Neuronal stem cell (in vitro differentiated cells): ENCODE data around the gene LPCAT4.
"Not testable (repeated sequence)": the region's sequence is repeated elsewhere in the genome, so short reads cannot be mapped to it uniquely, and the experiment has no call there.

Experiments used
- DNase-seq: peaks from one replicate; pipeline ENCODE4 v3.0.0-alpha.2; 2013; ENCODE audit warnings: low spot score
- H2AFZ ChIP-seq: one replicate; pipeline ENCODE4 v1.6.1; 2013; ENCODE audit warnings: mild to moderate bottlenecking, low read length, inconsistent platforms
- H2AK5ac ChIP-seq: 2 replicates; pipeline ENCODE4 v1.6.1; 2013; ENCODE audit warnings: low read depth, mild to moderate bottlenecking, inconsistent platforms, low read length, moderate library complexity, mixed read lengths
- H2BK120ac ChIP-seq: 2 replicates; pipeline ENCODE4 v1.6.1; 2013; ENCODE audit warnings: low read depth, mild to moderate bottlenecking, inconsistent platforms, low read length, moderate library complexity, mixed read lengths
- H2BK12ac ChIP-seq: one replicate; pipeline ENCODE4 v1.6.1; 2013; ENCODE audit warnings: low read length, inconsistent platforms
- H2BK15ac ChIP-seq: 2 replicates; pipeline ENCODE4 v1.6.1; 2013; ENCODE audit warnings: mild to moderate bottlenecking, low read length, inconsistent platforms, mixed read lengths
- H2BK5ac ChIP-seq: one replicate; pipeline ENCODE4 v1.6.1; 2013; ENCODE audit warnings: inconsistent platforms, mild to moderate bottlenecking, low read length, moderate library complexity
- H3K14ac ChIP-seq: one replicate; pipeline ENCODE4 v1.6.1; 2013; ENCODE audit warnings: low read length, inconsistent platforms
- H3K18ac ChIP-seq: 2 replicates; pipeline ENCODE4 v1.6.1; 2013; ENCODE audit warnings: low read length, inconsistent platforms
- H3K23ac ChIP-seq: 2 replicates; pipeline ENCODE4 v1.6.1; 2013; ENCODE audit warnings: low read depth, mild to moderate bottlenecking, mixed read lengths, low read length, inconsistent platforms; ENCODE audit not compliant: poor library complexity
- H3K27ac ChIP-seq: replicated peaks from 3 replicates; pipeline ENCODE4 v1.5.1; 2013; ENCODE audit warnings: low read length, inconsistent platforms
- H3K27me3 ChIP-seq, 3 experiments: 2 replicates each; pipeline ENCODE4 v1.6.1; 2013; ENCODE audit warnings: low read length in 3 of 3, mild to moderate bottlenecking in 2 of 3, inconsistent platforms in 1 of 3, low read depth in 1 of 3, mixed read lengths in 1 of 3, moderate library complexity in 1 of 3; ENCODE audit not compliant: control insufficient read depth in 3 of 3, insufficient read depth in 3 of 3
- H3K36me3 ChIP-seq, 2 donors: replicated peaks in 1 of 2; 2 replicates each; pipeline ENCODE4 v1.6.1; 2013; ENCODE audit warnings: low read length in 2 of 2; ENCODE audit not compliant: control insufficient read depth in 2 of 2, insufficient read depth in 2 of 2
- H3K4ac ChIP-seq: 2 replicates; pipeline ENCODE4 v1.6.1; 2013; ENCODE audit warnings: inconsistent platforms, mild to moderate bottlenecking, low read length, moderate library complexity
- H3K4me1 ChIP-seq, 2 donors: 1 replicate in 1 of 2; 2 replicates in 1 of 2; pipeline ENCODE4 v1.6.1; 2013; ENCODE audit warnings: low read length in 2 of 2, low read depth in 1 of 2; ENCODE audit not compliant: control insufficient read depth in 2 of 2, insufficient read depth in 1 of 2
- H3K4me2 ChIP-seq: one replicate; pipeline ENCODE4 v1.6.1; 2013; ENCODE audit warnings: mild to moderate bottlenecking, low read length, inconsistent platforms; ENCODE audit not compliant: insufficient read depth, poor library complexity, severe bottlenecking
- H3K4me3 ChIP-seq, 2 donors: 2 replicates each; pipeline ENCODE4 v1.5.1; 2013; ENCODE audit warnings: low read length in 2 of 2, mild to moderate bottlenecking in 2 of 2, inconsistent platforms in 1 of 2, moderate library complexity in 1 of 2
- H3K79me1 ChIP-seq: one replicate; pipeline ENCODE4 v1.6.1; 2013; ENCODE audit warnings: low read depth, mild to moderate bottlenecking, inconsistent platforms, low read length, moderate library complexity
- H3K9ac ChIP-seq: one replicate; pipeline ENCODE4 v1.6.1; 2013; ENCODE audit warnings: mild to moderate bottlenecking, low read depth, low read length, inconsistent platforms; ENCODE audit not compliant: poor library complexity
- H3K9me3 ChIP-seq, 2 donors: replicated peaks in 1 of 2; 2 replicates each; pipeline versions ENCODE3 to v1.6.1; 2013; ENCODE audit warnings: low read length in 2 of 2, mild to moderate bottlenecking in 2 of 2, inconsistent platforms in 1 of 2, low read depth in 1 of 2, mixed read lengths in 1 of 2, moderate library complexity in 1 of 2; ENCODE audit not compliant: control insufficient read depth in 2 of 2, insufficient read depth in 1 of 2
- H4K8ac ChIP-seq: one replicate; pipeline ENCODE4 v1.6.1; 2013; ENCODE audit warnings: low read depth, mild to moderate bottlenecking, inconsistent platforms, low read length, moderate library complexity
- H4K91ac ChIP-seq: one replicate; pipeline ENCODE4 v1.6.1; 2013; ENCODE audit warnings: low read length, low read depth, mild to moderate bottlenecking, inconsistent platforms; ENCODE audit not compliant: poor library complexity
- WGBS, 2 donors: extraction: QIAGEN DNeasy Blood & Tissue Kit; methylation state at CpG; one replicate each; pipeline ENCODE4 v1.1.7; 2013; ENCODE audit warnings: missing lambda C conversion rate in 2 of 2, mixed read lengths in 1 of 2; ENCODE audit not compliant: insufficient read length in 2 of 2, insufficient replicate concordance in 1 of 2; ENCODE audit errors: extremely low coverage in 2 of 2; 5-methylcytosine and 5-hydroxymethylcytosine counted together

LPCAT4 gene

GRCh38 chr15:34403899-34404298 lies 36.9 kb upstream of the LPCAT4 start:
- H3K14ac ChIP-seq, H2BK15ac ChIP-seq, H3K9me3 ChIP-seq, H3K27me3 ChIP-seq, H3K4me1 ChIP-seq, H2BK12ac ChIP-seq, H2AK5ac ChIP-seq, H2BK120ac ChIP-seq, H3K4me2 ChIP-seq, H3K4me3 ChIP-seq, H3K79me1 ChIP-seq, H3K36me3 ChIP-seq, H2AFZ ChIP-seq, H3K18ac ChIP-seq, H4K8ac ChIP-seq, H4K91ac ChIP-seq, H2BK5ac ChIP-seq, H3K27ac ChIP-seq, H3K9ac ChIP-seq, H3K23ac ChIP-seq, DNase-seq, H3K4ac ChIP-seq: not testable (repeated sequence)
- no CpG with 5 or more reads among the region's 3 CpGs for whole genome bisulfite sequencing, 2 donors

GRCh38 chr15:34403160-34403598 lies 36.2 kb upstream of the LPCAT4 start:
- not testable (repeated sequence) for H2BK120ac ChIP-seq, H3K27ac ChIP-seq, H2AFZ ChIP-seq, H3K36me3 ChIP-seq, H3K18ac ChIP-seq, H4K91ac ChIP-seq, H3K14ac ChIP-seq, H2BK12ac ChIP-seq, H2BK5ac ChIP-seq, H3K9me3 ChIP-seq, H4K8ac ChIP-seq, H2AK5ac ChIP-seq, H3K4me2 ChIP-seq, H3K4ac ChIP-seq, H2BK15ac ChIP-seq, H3K4me3 ChIP-seq, H3K23ac ChIP-seq, H3K79me1 ChIP-seq, DNase-seq, H3K27me3 ChIP-seq, H3K9ac ChIP-seq, H3K4me1 ChIP-seq
- no CpG with 5 or more reads among the region's 4 CpGs for WGBS, 2 donors

- not testable (repeated sequence) for H3K4ac ChIP-seq, H2BK12ac ChIP-seq, H4K91ac ChIP-seq, H2AK5ac ChIP-seq, H3K14ac ChIP-seq, DNase-seq, H2AFZ ChIP-seq, H4K8ac ChIP-seq, H2BK15ac ChIP-seq, H2BK5ac ChIP-seq, H3K18ac ChIP-seq, H3K79me1 ChIP-seq, H3K4me2 ChIP-seq, H3K36me3 ChIP-seq, H3K4me3 ChIP-seq, H3K23ac ChIP-seq, H3K9ac ChIP-seq, H3K4me1 ChIP-seq, H2BK120ac ChIP-seq, H3K27me3 ChIP-seq, H3K27ac ChIP-seq, H3K9me3 ChIP-seq
- no CpG with 5 or more reads among the region's 6 CpGs for WGBS, 2 donors
These were observed 30.8 kb upstream of the LPCAT4 start for GRCh38 chr15:34397637-34398259.

GRCh38 chr15:34392981-34393380 lies 26.0 kb upstream of the LPCAT4 start:
- H2AFZ ChIP-seq, H2AK5ac ChIP-seq, H3K23ac ChIP-seq, H2BK5ac ChIP-seq, H3K14ac ChIP-seq, H4K91ac ChIP-seq, H3K27me3 ChIP-seq, H3K27ac ChIP-seq, H2BK15ac ChIP-seq, H3K4ac ChIP-seq, H3K9ac ChIP-seq, H3K18ac ChIP-seq, H2BK120ac ChIP-seq, H3K79me1 ChIP-seq, DNase-seq, H3K4me3 ChIP-seq, H3K4me2 ChIP-seq, H2BK12ac ChIP-seq, H3K36me3 ChIP-seq, H4K8ac ChIP-seq, H3K4me1 ChIP-seq, H3K9me3 ChIP-seq: not testable (repeated sequence)
- WGBS, 2 donors = no CpG with 5 or more reads among the region's 2 CpGs
